Ishikawa (cell line): ENCODE results near the gene MRPL36.

Source experiments
- CEBPB ChIP-seq: IDR thresholded peaks from 2 replicates; pipeline ENCODE4 v1.6.1; 2012
- CREB1 ChIP-seq: IDR thresholded peaks from 2 replicates; pipeline ENCODE4 v1.6.1; 2012; ENCODE audit warnings: low read depth
- EP300 ChIP-seq: IDR thresholded peaks from 2 replicates; pipeline ENCODE4 v1.6.1; 2012; ENCODE audit warnings: borderline replicate concordance
- FOXM1 ChIP-seq: IDR thresholded peaks from 2 replicates; pipeline ENCODE4 v1.6.1; 2012; ENCODE audit warnings: low read depth, borderline replicate concordance
- NFIC ChIP-seq: IDR thresholded peaks from 2 replicates; pipeline ENCODE4 v1.6.1; 2012
- RAD21 ChIP-seq: IDR thresholded peaks from 2 replicates; pipeline ENCODE4 v1.6.1; 2012; ENCODE audit warnings: low read depth
- REST ChIP-seq: IDR thresholded peaks from 2 replicates; pipeline ENCODE4 v1.6.1; 2012; ENCODE audit warnings: low read depth, mild to moderate bottlenecking
- TAF1 ChIP-seq: IDR thresholded peaks from 2 replicates; pipeline ENCODE4 v1.6.1; 2012; ENCODE audit warnings: low read depth, mild to moderate bottlenecking
- ZBTB7A ChIP-seq: IDR thresholded peaks from 2 replicates; pipeline ENCODE4 v1.6.1; 2012; ENCODE audit warnings: low read depth

- no peak for TF ChIP-seq CEBPB
- no peak for TF ChIP-seq CREB1
- no peak for TF ChIP-seq EP300
- TF ChIP-seq TAF1 = no peak
- no peak for TF ChIP-seq REST
- no peak for TF ChIP-seq NFIC
- TF ChIP-seq ZBTB7A = no peak
- no peak for TF ChIP-seq FOXM1
- no peak for TF ChIP-seq RAD21
These were observed 29.7 kb downstream of the MRPL36 start for GRCh38 chr5:1769752-1770442.
